SK-N-SH (cell line): ENCODE results near the gene ACOXL. TPM values are rescaled to one million over a fixed set of nuclear protein-coding genes. Genes with fewer than 3 reads are reported as not detected.

Source experiments
- CTCF ChIA-PET: fragments of 300-600, 350-600 bp; formaldehyde crosslinking; extraction: SDS; loops from one replicate; lab custom pipeline; 2021; lab: Yijun Ruan, JAX
- POLR2A ChIA-PET: fragments of 350-600 bp; sonication (Branson Sonifier 250); formaldehyde crosslinking; extraction: SDS; loops from one replicate; lab custom pipeline; 2020; ENCODE audit warnings: antibody characterized with exemption, inconsistent platforms; lab: Yijun Ruan, JAX
- DNase-seq: peaks from one replicate; pipeline ENCODE4 v3.0.0; 2012
- H2AFZ ChIP-seq: fragments of 200-600 bp; sonication (generic); 2 replicates; pipeline ENCODE4 v1.8.1; 2016; ENCODE audit warnings: antibody characterized with exemption, mild to moderate bottlenecking, low read depth
- H3F3A ChIP-seq: fragments of 200-600 bp; sonication (generic); replicated peaks from 2 replicates; pipeline ENCODE3; 2016; ENCODE audit warnings: antibody characterized with exemption, mild to moderate bottlenecking; ENCODE audit not compliant: insufficient read depth
- H3K27ac ChIP-seq, 2 experiments: fragments of 200-500 bp in 1 of 2; fragments of 200-600 bp in 1 of 2; sonication (Bioruptor generic) in 1 of 2; sonication (generic), shearing (Covaris generic) in 1 of 2; 2 replicates each; pipeline versions ENCODE4 v1.5.1 to v1.6.1; 2014 to 2016; ENCODE audit warnings: low read depth in 2 of 2, inconsistent platforms in 1 of 2, low read length in 1 of 2, mild to moderate bottlenecking in 1 of 2, mixed read lengths in 1 of 2
- H3K27me3 ChIP-seq: fragments of 200-600 bp; sonication (generic), shearing (Covaris generic); 2 replicates; pipeline ENCODE4 v1.6.1; 2016; ENCODE audit warnings: mixed run types; ENCODE audit not compliant: insufficient read depth
- H3K36me3 ChIP-seq, 2 experiments: fragments of 200-500 bp in 1 of 2; fragments of 200-600 bp in 1 of 2; sonication (Bioruptor generic) in 1 of 2; sonication (generic) in 1 of 2; replicated peaks in 1 of 2; 2 replicates each; pipeline versions ENCODE3 to v1.5.1; 2014 to 2016; ENCODE audit warnings: low read length in 1 of 2, mild to moderate bottlenecking in 1 of 2; ENCODE audit not compliant: insufficient read depth in 2 of 2, control insufficient read depth in 1 of 2
- H3K4me1 ChIP-seq, 2 experiments: fragments of 200-500 bp in 1 of 2; fragments of 200-600 bp in 1 of 2; sonication (Bioruptor generic) in 1 of 2; sonication (generic), shearing (Covaris generic) in 1 of 2; 2 replicates each; pipeline versions ENCODE4 v1.5.1 to v1.6.1; 2014 to 2016; ENCODE audit warnings: low read depth in 1 of 2, low read length in 1 of 2, mixed run types in 1 of 2; ENCODE audit not compliant: insufficient read depth in 2 of 2, control insufficient read depth in 1 of 2
- H3K4me2 ChIP-seq: fragments of 200-600 bp; sonication (generic), shearing (Covaris generic); 2 replicates; pipeline ENCODE4 v1.6.1; 2017; ENCODE audit warnings: mixed run types
- H3K4me3 ChIP-seq, 2 experiments: fragments of 200-500 bp in 1 of 2; fragments of 200-600 bp in 1 of 2; sonication (Bioruptor generic) in 1 of 2; sonication (generic), shearing (Covaris generic) in 1 of 2; 2 replicates each; pipeline versions ENCODE4 v1.5.1 to v1.8.1; 2014 to 2016; ENCODE audit warnings: low read depth in 2 of 2, inconsistent platforms in 1 of 2, low read length in 1 of 2, mild to moderate bottlenecking in 1 of 2, mixed read lengths in 1 of 2, moderate library complexity in 1 of 2
- H3K79me2 ChIP-seq: fragments of 200-600 bp; sonication (generic); 2 replicates; pipeline ENCODE4 v1.8.1; 2017; ENCODE audit warnings: mild to moderate bottlenecking; ENCODE audit not compliant: insufficient read depth
- H3K9ac ChIP-seq: fragments of 200-600 bp; sonication (generic); 2 replicates; pipeline ENCODE4 v1.6.1; 2017; ENCODE audit warnings: mixed run types
- H3K9me2 ChIP-seq: fragments of 200-600 bp; sonication (generic); 2 replicates; pipeline ENCODE4 v1.6.1; 2017; ENCODE audit warnings: mixed run types
- H3K9me3 ChIP-seq: fragments of 200-600 bp; sonication (generic); 2 replicates; pipeline ENCODE4 v1.6.1; 2017; ENCODE audit warnings: mixed run types, mild to moderate bottlenecking, moderate library complexity
- H4K20me1 ChIP-seq: fragments of 200-600 bp; sonication (generic); 2 replicates; pipeline ENCODE4 v1.6.1; 2017; ENCODE audit warnings: mild to moderate bottlenecking, mixed run types; ENCODE audit not compliant: insufficient read depth
- EP300 ChIP-seq, 2 experiments: IDR thresholded peaks; 2 replicates each; pipeline versions ENCODE4 v1.4.0 to v1.6.1; 2012; ENCODE audit warnings: borderline replicate concordance in 1 of 2, low read depth in 1 of 2, low read length in 1 of 2
- EZH2phosphoT487 ChIP-seq: fragments of 200-600 bp; sonication (generic); IDR thresholded peaks from 2 replicates; pipeline ENCODE4 v1.6.1; 2017; ENCODE audit warnings: low read depth, mixed run types, mild to moderate bottlenecking, antibody characterized with exemption, moderate library complexity, borderline replicate concordance
- FOSL2 ChIP-seq: IDR thresholded peaks from 2 replicates; pipeline ENCODE4 v1.4.0; 2012; ENCODE audit warnings: low read depth, mild to moderate bottlenecking, moderate library complexity, borderline replicate concordance
- FOXJ3 ChIP-seq: sonication (generic); formaldehyde crosslinking; IDR thresholded peaks from 2 replicates; pipeline ENCODE4 v1.5.1; 2020; ENCODE audit warnings: mild to moderate bottlenecking, missing genetic modification reagents
- FOXM1 ChIP-seq: IDR thresholded peaks from 2 replicates; pipeline ENCODE4 v1.4.0; 2012; ENCODE audit warnings: low read depth, mild to moderate bottlenecking
- IRF3 ChIP-seq: fragments of 150-350 bp; IDR thresholded peaks from 2 replicates; pipeline ENCODE4 v1.6.1; 2016; ENCODE audit warnings: mild to moderate bottlenecking, low read depth, low read length
- JUND ChIP-seq: IDR thresholded peaks from 2 replicates; pipeline ENCODE4 v1.4.0; 2012
- MAX ChIP-seq: IDR thresholded peaks from 2 replicates; pipeline ENCODE4 v1.4.0; 2012; ENCODE audit warnings: low read depth
- MEF2A ChIP-seq: IDR thresholded peaks from 2 replicates; pipeline ENCODE4 v1.4.0; 2012; ENCODE audit warnings: low read depth, borderline replicate concordance
- MXI1 ChIP-seq: IDR thresholded peaks from 2 replicates; pipeline ENCODE4 v1.6.1; 2012; ENCODE audit warnings: mild to moderate bottlenecking, low read depth, low read length, improper control_type of control experiment
- NFIC ChIP-seq: IDR thresholded peaks from 2 replicates; pipeline ENCODE4 v1.4.0; 2012; ENCODE audit warnings: borderline replicate concordance
- NRF1 ChIP-seq: IDR thresholded peaks from 2 replicates; pipeline ENCODE4 v1.6.1; 2012; ENCODE audit warnings: low read depth, mild to moderate bottlenecking, low read length
- PBX3 ChIP-seq: IDR thresholded peaks from 2 replicates; pipeline ENCODE4; 2012
- RAD21 ChIP-seq: IDR thresholded peaks from 2 replicates; pipeline ENCODE4 v1.6.1; 2012; ENCODE audit warnings: mild to moderate bottlenecking, low read length
- REST ChIP-seq: IDR thresholded peaks from 2 replicates; pipeline ENCODE4 v1.6.1; 2012; ENCODE audit warnings: mild to moderate bottlenecking, low read depth, low read length, moderate library complexity
- RXRA ChIP-seq: IDR thresholded peaks from 2 replicates; pipeline ENCODE4 v1.4.0; 2012; ENCODE audit warnings: low read depth, mild to moderate bottlenecking, borderline replicate concordance
- SIN3A ChIP-seq: IDR thresholded peaks from 2 replicates; pipeline ENCODE4 v1.6.1; 2012; ENCODE audit warnings: low read depth, mild to moderate bottlenecking, low read length, moderate library complexity, borderline replicate concordance
- TCF12 ChIP-seq: IDR thresholded peaks from 2 replicates; pipeline ENCODE4 v1.4.0; 2012
- TEAD4 ChIP-seq: IDR thresholded peaks from 2 replicates; pipeline ENCODE4 v1.4.0; 2012; ENCODE audit warnings: mild to moderate bottlenecking, borderline replicate concordance; ENCODE audit not compliant: insufficient read depth
- USF1 ChIP-seq: IDR thresholded peaks from 2 replicates; pipeline ENCODE4 v1.4.0; 2012; ENCODE audit warnings: low read depth, borderline replicate concordance
- WGBS: methylation state at CpG from one replicate; pipeline ENCODE4 v1.1.6; 2017; ENCODE audit warnings: low lambda C conversion rate; 5-methylcytosine and 5-hydroxymethylcytosine counted together
- polyA plus RNA-seq, 3 experiments: library from polyadenylated mRNA; depleted of rRNA; stranded (reverse); fragments of >200 nt; gene quantifications; 2 replicates each; pipeline ENCODE4 v1.2.3, GENCODE V29; 2012

ACOXL gene
- polyA plus RNA-seq, 1 of the 3 experiments (the other 2 are of a cell fraction) = not detected

- Histone ChIP-seq H3K27ac (no peak overlapping the region), H4K20me1 (no peaks in the 10 kb centered on the region), H3K4me1 (no peaks in the 10 kb centered on the region; a peak in 1 of 4 replicates), H3K4me2 (no peak overlapping the region), H3F3A (no peaks in the 10 kb centered on the region), H3K36me3 (no peaks in the 10 kb centered on the region), H3K9me3 (no peaks in the 10 kb centered on the region), H3K27me3 (peaks cover 5% of the 10 kb centered on the region; the same call in 1 of the 2 replicates), H3K9ac (no peak overlapping the region), H3K4me3 (no peak overlapping the region), H2AFZ (no peak overlapping the region), H3K9me2 (no peaks in the 10 kb centered on the region), H3K79me2 (no peaks in the 10 kb centered on the region)
- DNase-seq = no peak
- ChIA-PET POLR2A (no interaction called here), CTCF (no interaction called here)
- TF ChIP-seq JUND = no peak
- no peak for TF ChIP-seq RAD21
- TF ChIP-seq IRF3 = no peak
- TF ChIP-seq FOXJ3 = no peak
- no peak for TF ChIP-seq NRF1
- TF ChIP-seq MEF2A = no peak
- no peak for TF ChIP-seq FOXM1
- TF ChIP-seq NFIC = no peak
- TF ChIP-seq PBX3 = no peak
- WGBS = 67% methylated on average over 4 of the region's 4 CpGs
Measured at GRCh38 chr2:111024496-111024895, 292.1 kb downstream of the ACOXL start.

GRCh38 chr2:111025288-111025687 is 292.9 kb downstream of the ACOXL start:
- no peaks in the 10 kb centered on the region for H3K79me2 ChIP-seq
- no peak overlapping the region for H3K9ac ChIP-seq
- H3K27ac ChIP-seq = no peak overlapping the region
- no peak overlapping the region for H3K4me2 ChIP-seq
- ChIA-PET CTCF (no interaction called here), POLR2A (no interaction called here)
- H3K9me2 ChIP-seq = no peaks in the 10 kb centered on the region
- no peak overlapping the region for H2AFZ ChIP-seq
- no peak for DNase-seq
- no peaks in the 10 kb centered on the region for H4K20me1 ChIP-seq
- H3K27me3 ChIP-seq = peaks cover 8% of the 10 kb centered on the region; the same call in 1 of the 2 replicates
- H3K4me1 ChIP-seq = no peaks in the 10 kb centered on the region; a peak in 1 of 4 replicates
- no peak overlapping the region for H3K4me3 ChIP-seq
- WGBS = 29% methylated on average over 4 of the region's 4 CpGs
- no peaks in the 10 kb centered on the region for H3K36me3 ChIP-seq
- no peaks in the 10 kb centered on the region for H3F3A ChIP-seq
- H3K9me3 ChIP-seq = no peaks in the 10 kb centered on the region
- no peak for TF ChIP-seq NRF1
- TF ChIP-seq FOSL2 = no peak
- no peak for TF ChIP-seq MXI1
- TF ChIP-seq SIN3A = no peak
- no peak for TF ChIP-seq EP300 (IDR thresholded peaks at IDR 0.05; ENCODE audit: borderline replicate concordance in 1 of 2, low read depth in 1 of 2, low read length in 1 of 2)
- TF ChIP-seq NFIC = no peak
- no peak for TF ChIP-seq TEAD4
- no peak for TF ChIP-seq RAD21
- TF ChIP-seq EZH2phosphoT487 = no peak
- no peak for TF ChIP-seq RXRA
- no peak for TF ChIP-seq MEF2A
- no peak for TF ChIP-seq MAX
- no peak for TF ChIP-seq TCF12
- TF ChIP-seq FOXJ3 = no peak
- TF ChIP-seq IRF3 = no peak
- no peak for TF ChIP-seq USF1
- no peak for TF ChIP-seq JUND
- TF ChIP-seq REST = no peak
- TF ChIP-seq FOXM1 = no peak
